IPS-NIHi7 (cell line): ENCODE measurements around the gene NCOR1.
"Not testable (repeated sequence)": the region's sequence is repeated elsewhere in the genome, so short reads cannot be mapped to it uniquely, and the experiment has no call there.

Source experiments
- DNase-seq: peaks from one replicate; pipeline ENCODE4 v3.0.0; 2012; ENCODE audit warnings: mixed read lengths; ENCODE audit errors: extremely low spot score

NCOR1 gene

DNA sequence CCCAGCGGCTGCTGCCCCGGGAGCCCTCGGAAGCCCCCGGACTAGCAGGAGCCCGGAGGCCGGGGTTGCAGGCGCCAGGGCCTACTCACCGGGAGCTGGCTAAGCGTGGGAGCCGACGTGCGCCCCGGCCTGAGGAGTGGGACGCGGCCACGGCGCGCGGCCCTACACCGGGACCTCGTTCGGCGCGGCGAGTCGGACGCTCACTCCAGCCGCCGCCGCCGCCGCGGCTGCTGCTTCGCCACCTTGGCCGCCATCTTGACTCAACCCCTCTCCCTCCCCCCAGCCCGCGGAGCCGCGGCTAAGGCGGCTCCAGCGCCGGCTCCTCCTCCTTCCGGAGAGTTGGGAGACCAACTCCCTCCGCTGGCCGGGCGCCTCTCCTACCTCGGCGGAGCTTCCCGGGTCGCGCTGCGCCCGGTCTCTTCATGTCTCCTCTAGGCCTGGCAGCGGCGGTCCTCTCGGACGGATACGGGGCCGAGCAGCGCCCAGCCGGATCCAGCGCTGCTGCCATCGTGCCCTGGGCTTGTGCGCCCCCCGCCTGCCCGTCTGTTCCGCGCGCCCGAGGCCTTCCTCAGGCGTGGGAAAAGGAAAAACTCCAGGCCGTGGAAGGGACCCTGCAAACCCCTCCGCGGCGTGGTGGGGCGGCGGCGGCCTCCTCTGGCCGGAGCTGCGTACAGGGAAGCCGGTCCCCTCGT, at the start of gene NCOR1:
Gene NCOR1 (minus strand): TSS at position 262 of the 692 bp plus-strand sequence. CDS start 20,965 bp downstream, outside the sequence.
- peak; percentile 90 for DNase-seq

- no peak for DNase-seq
Measured at GRCh38 chr17:16262201-16262600, 46.9 kb upstream of the NCOR1 start.

- DNase-seq = no peak
Measured at GRCh38 chr17:16261049-16261448, 45.7 kb upstream of the NCOR1 start.

GRCh38 chr17:16259926-16260325, 44.6 kb upstream of the NCOR1 start:
- no peak for DNase-seq

- DNase-seq = no peak
Measured at GRCh38 chr17:16258901-16259300, 43.6 kb upstream of the NCOR1 start.

GRCh38 chr17:16255481-16255921, 40.2 kb upstream of the NCOR1 start:
- peak; percentile 26 for DNase-seq

DNA sequence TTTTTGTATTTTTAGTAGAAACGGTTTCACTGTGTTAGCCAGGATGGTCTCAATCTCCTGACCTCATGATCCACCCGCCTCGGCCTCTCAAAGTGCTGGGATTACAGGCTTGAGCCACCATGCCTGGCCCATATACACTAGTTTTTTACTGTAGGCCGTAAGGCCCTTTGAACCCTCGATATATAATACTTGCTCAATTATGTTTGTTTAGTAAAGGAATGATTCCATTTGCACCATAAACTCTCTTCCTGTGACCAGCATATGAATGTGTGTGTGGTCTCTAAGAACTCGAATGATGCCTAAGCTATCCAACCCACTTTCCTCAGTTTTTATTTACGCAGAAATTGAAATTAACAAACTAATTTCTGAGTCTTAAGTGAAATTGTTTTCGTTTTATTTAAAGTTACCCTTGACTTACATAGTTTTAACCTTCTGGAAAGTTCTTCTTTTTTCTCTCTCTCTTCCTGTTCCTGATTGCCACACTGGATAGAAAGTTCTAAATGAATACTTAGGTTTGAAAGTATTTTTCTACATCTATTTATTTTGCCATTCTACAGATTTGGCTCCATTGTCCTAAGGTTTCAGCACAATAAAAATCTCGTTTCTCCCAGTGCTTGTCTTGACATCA, 39.6 kb upstream of the NCOR1 start:
- no peak for DNase-seq

- no peak for DNase-seq
Measured at GRCh38 chr17:16251556-16251955, 36.2 kb upstream of the NCOR1 start.

DNA sequence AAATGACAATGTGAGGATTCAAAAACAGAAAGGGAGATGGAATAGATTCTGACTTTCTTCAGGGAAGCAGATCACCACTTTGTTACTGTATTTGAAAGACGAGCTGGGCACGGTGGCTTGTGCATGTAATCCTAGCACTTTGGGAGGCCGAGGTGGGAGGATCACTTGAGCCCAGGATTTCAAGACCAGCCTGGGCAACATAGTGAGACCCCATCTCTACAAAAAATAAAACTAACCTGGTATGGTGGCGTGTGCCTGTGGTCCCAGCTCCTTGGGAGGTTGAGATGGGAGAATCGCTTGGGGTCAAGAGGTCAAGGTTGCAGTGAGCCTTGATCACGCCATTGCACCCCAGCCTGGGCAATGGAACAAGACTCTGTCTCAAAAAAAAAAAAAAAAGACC, 35.7 kb upstream of the NCOR1 start:
- no peak for DNase-seq

DNA sequence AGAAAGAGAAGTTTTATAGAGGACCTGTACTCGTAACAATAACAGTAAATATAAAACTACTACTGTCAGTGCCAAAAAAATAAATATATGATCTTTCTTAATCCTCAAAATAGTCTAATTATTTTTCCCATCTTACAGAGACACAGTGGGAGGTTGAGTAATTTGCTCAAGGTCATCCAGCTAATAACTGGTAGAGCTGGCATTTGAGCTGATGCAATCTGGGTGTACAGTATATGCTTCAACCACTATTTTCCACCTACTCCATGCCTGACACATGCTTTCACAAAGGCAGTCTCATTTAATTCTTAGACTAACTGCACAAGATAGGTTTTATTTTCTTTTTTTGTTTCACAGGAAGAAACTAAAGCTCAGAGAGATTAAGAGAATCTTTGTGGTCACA, 35.3 kb upstream of the NCOR1 start:
- no peak for DNase-seq

- DNase-seq = no peak
Measured at GRCh38 chr17:16247586-16247984, 32.3 kb upstream of the NCOR1 start.

GRCh38 chr17:16243801-16244567, 28.6 kb upstream of the NCOR1 start:
- peak; percentile 31 for DNase-seq

DNA sequence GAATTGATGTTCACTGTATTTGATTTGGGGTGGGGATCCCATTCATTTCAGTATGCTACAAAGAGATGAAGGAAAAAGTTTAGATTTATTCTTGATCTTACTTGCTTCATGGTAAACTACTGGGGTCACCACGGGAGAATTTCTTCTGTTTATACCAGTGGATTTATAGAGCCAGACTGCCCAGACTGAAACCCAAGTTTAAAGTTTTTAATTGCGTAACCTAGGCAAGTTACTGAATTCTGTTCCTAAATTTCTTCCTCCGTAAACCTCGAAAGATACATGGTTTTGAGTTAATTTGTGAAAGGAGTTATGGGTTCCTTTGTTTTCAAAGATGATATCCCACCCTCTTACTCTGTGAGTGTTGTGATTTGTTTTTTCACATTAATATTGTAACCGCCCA, 28.1 kb upstream of the NCOR1 start:
- no peak for DNase-seq

GRCh38 chr17:16241906-16242399, 26.6 kb upstream of the NCOR1 start:
- DNase-seq = no peak

DNA sequence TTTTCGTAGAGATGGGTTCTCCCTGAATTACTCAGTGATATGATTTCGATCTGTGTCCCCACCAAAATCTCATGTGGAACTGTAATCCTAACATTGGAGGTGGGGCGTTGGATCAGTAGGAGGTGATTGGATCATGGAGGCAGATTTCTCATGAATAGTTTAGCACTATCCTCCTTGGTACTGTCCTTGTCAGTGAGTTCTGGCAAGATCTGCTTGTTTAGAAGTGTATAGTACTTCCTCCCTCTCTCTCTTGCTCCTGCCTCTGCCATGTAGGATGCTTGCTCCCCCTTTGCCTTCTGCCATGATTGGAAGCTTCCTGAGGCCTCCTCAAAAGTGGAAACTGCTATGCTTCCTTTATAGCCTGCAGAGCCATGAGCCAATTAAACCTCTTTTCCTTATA, 24.6 kb upstream of the NCOR1 start:
- DNase-seq = no peak

GRCh38 chr17:16232391-16232790, 17.1 kb upstream of the NCOR1 start:
- no peak for DNase-seq

DNA sequence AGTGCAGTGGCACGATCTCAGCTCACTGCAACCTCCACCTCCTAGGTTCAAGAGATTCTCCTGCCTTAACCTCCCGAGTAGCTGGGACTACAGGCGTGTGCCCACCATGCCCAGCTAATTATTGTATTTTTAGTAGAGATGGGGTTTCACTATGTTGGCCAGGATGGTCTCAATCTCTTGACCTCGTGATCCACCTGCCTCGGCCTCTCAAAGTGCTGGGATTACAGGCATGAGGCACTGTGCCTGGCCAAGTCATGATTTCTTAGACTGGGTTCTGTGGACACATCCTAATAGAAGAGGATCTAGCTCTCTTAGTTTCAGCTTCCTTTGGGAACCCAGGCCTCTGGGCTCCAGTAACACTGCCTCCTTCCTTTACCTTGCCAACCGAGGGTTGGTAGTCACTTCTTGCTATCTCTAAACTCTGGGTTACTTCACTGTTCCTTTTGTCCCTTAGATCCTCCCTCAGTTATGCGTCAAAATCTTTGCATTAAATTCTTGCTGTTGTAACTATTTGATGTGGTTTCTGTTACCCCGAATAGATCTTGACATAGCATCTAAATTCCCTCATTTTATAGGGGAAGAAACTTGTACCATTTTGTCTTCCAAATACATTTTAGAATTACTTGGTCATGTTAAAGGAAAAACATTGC, 14.7 kb upstream of the NCOR1 start:
- not testable (repeated sequence) for DNase-seq

DNA sequence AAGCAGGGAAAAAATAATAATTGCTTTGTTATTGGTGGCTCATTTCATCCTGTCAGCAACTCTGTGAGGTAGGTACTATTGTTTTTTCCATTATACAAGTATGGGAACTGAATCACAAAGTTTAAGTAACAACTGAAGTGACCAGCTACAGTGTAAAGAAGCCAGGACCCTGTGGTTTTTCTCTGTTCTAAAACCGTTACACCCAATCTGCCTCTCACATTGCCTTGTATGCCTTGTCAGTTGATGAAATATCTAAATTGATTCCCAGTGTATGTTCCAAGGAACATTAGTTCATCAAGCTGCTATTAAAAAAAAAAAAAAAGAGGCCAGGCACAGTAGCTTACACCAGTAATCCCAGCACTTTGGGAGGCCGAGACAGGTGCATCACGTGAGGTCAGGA, 7.1 kb upstream of the NCOR1 start:
- no peak for DNase-seq

DNA sequence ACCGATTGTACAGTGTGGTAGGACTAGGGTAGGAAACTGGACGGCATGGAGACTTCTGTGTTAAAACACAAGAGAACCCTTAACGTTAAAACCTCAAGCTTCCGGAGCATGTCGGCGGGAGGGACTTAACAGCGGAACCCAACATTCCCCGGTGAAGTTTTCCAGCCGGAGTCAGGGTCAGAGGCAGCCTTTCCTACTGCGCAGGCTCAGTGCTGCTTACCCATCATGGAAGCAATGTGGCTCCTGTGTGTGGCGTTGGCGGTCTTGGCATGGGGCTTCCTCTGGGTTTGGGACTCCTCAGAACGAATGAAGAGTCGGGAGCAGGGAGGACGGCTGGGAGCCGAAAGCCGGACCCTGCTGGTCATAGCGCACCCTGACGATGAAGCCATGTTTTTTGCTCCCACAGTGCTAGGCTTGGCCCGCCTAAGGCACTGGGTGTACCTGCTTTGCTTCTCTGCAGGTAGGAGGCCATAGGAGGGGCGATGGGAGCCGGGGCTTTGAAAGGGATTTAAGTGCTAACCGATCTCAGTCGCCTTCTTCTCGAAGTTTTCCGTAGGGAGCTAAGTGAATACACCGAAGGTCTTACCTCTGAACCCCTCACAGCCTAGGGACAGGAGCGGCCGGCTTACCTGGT, 1.8 kb upstream of the NCOR1 start, which contains the start of gene PIGL:
Gene PIGL (plus strand): TSS at position 209 of the 634 bp plus-strand sequence. CDS start 17 bp downstream, at position 226.
- DNase-seq = peak; percentile 87

GRCh38 chr17:16216341-16217001, 1.1 kb upstream of the NCOR1 start:
- DNase-seq = not testable (repeated sequence)

DNA sequence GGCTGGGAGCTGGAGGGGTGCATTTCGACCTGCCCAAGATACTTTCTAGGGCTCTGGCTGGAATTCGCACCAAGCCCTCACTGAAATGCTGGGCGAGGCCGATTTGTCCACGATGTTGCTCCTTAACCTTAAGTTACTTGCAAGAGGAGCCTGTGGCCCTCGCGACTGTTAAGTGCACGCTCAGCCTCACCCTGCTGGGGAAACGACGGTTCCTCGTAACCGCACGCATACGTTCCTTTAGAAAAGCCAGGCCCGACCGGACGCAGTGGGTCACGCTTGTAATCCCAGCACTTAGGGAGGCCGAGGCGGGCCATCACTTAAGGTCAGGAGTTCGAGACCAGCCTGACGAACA, 607 bp upstream of the NCOR1 start:
- DNase-seq = peak; percentile 28
